ENCODE results near the gene TNFRSF18. TPM values are rescaled to one million over a fixed set of nuclear protein-coding genes. Genes with fewer than 3 reads are reported as not detected.

Gene TNFRSF18
- total and polyA plus RNA-seq, 2 donors (not counting 3 experiments of a cell fraction or from before 2014, with no cell fraction given): not detected

GRCh38 chr1:1163538-1164070 lies 42.8 kb downstream of the TNFRSF18 start:
- H3K4me3 ChIP-seq (replicated peaks in 1 of 3; ENCODE audit: insufficient read depth in 1 of 3, low read depth in 1 of 3, low read length in 3 of 3): no peak overlapping the region
- no peak for FAIRE-seq
- POLR2A ChIA-PET: no interaction called here
- CTCF ChIA-PET: no interaction called here
- H3K9me1 ChIP-seq (replicated peaks; ENCODE audit: control insufficient read depth, extremely low read depth, insufficient read depth, low read length): no peaks in the 10 kb centered on the region
- H3K27me3 ChIP-seq (ENCODE audit: control insufficient read depth in 2 of 2, insufficient read depth in 2 of 2, low read length in 2 of 2): no peaks in the 10 kb centered on the region
- intact Hi-C loops (cut with micrococcal nuclease) (no loop called here), dilution Hi-C loops (cut with MboI; ENCODE audit: extremely low pct_ligation_motif_present, low sequenced_read_pairs) (no loop called here)
- no peak overlapping the region for H2AFZ ChIP-seq (ENCODE audit: low read depth, low read length)
- no peak overlapping the region for H3K9ac ChIP-seq (replicated peaks; ENCODE audit: extremely low read depth, insufficient read depth, low read length)
- H4K20me1 ChIP-seq (replicated peaks; ENCODE audit: control insufficient read depth, extremely low read depth, insufficient read depth, low read length): no peaks in the 10 kb centered on the region
- H3K79me2 ChIP-seq (ENCODE audit: control insufficient read depth, insufficient read depth, low read length): no peaks in the 10 kb centered on the region
- H3K4me2 ChIP-seq (ENCODE audit: insufficient read depth, low read length): no peak overlapping the region
- no peak for DNase-seq (ENCODE audit: low read depth, low spot score)
- H3K36me3 ChIP-seq (ENCODE audit: control insufficient read depth in 2 of 2, extremely low read depth in 1 of 2, insufficient read depth in 2 of 2, low read length in 2 of 2): no peaks in the 10 kb centered on the region
- no TSS peak for BruUV-seq (replicated peaks)
- H3K27ac ChIP-seq (ENCODE audit: insufficient read depth, low read depth, low read length): no peak overlapping the region
- peaks cover 3% of the 10 kb centered on the region for H3K4me1 ChIP-seq (ENCODE audit: control insufficient read depth, extremely low read depth, insufficient read depth, low read length)
- no peaks in the 10 kb centered on the region for H3K9me3 ChIP-seq (replicated peaks; ENCODE audit: control insufficient read depth, insufficient read depth, low read length)
- no peak for TF ChIP-seq FOS (IDR thresholded peaks at IDR 0.05; ENCODE audit: borderline replicate concordance, insufficient read depth, low read length)
- no peak for TF ChIP-seq CTCF (IDR thresholded peaks at IDR 0.05; ENCODE audit: extremely low read depth in 1 of 2, insufficient read depth in 1 of 2, low read depth in 1 of 2, low read length in 2 of 2)
- no peak for TF ChIP-seq GATA2 (IDR thresholded peaks at IDR 0.05; ENCODE audit: insufficient read depth, insufficient read length, low read depth, low read length)
- TF ChIP-seq POLR2AphosphoS5 (IDR thresholded peaks at IDR 0.05; ENCODE audit: insufficient read depth, low read depth, low read length): no peak
- no peak for TF ChIP-seq EZH2 (IDR thresholded peaks at IDR 0.05; ENCODE audit: borderline replicate concordance, low read depth, low read length, severe bottlenecking)
- TF ChIP-seq JUN (IDR thresholded peaks at IDR 0.05; ENCODE audit: borderline replicate concordance, insufficient read depth, insufficient read length, low read depth): no peak
- TF ChIP-seq MYC (IDR thresholded peaks at IDR 0.05; ENCODE audit: low read depth, low read length): no peak

Measured in endothelial cell of umbilical vein (primary cell).